HFFc6 (cell line): Measurements from ENCODE around the gene TPX2. TPM values are rescaled to one million over a fixed set of nuclear protein-coding genes. Genes with fewer than 3 reads are reported as not detected.
A peak's percentile ranks its signal among the peaks of the same experiment; 100 is the strongest.

ENCODE experiments used
- DNase-seq: peaks from one replicate; pipeline ENCODE4 v3.0.0-alpha.2; 2018
- H3K27ac Mint-ChIP-seq: 2 replicates; pipeline ENCODE4 v1.8.0; 2020; ENCODE audit warnings: mild to moderate bottlenecking, mixed read lengths
- H3K27me3 Mint-ChIP-seq: 2 replicates; pipeline ENCODE4 v1.8.0; 2021; ENCODE audit warnings: mild to moderate bottlenecking, moderate library complexity, mixed read lengths; ENCODE audit not compliant: insufficient read depth
- H3K36me3 Mint-ChIP-seq: 2 replicates; pipeline ENCODE4 v1.8.0; 2021; ENCODE audit warnings: low read depth, mixed read lengths
- H3K4me1 Mint-ChIP-seq: 2 replicates; pipeline ENCODE4 v1.8.0; 2020; ENCODE audit warnings: low read depth, mixed read lengths
- H3K4me3 Mint-ChIP-seq: 2 replicates; pipeline ENCODE4 v1.8.0; 2020; ENCODE audit warnings: mild to moderate bottlenecking, moderate library complexity, mixed read lengths
- H3K9me3 Mint-ChIP-seq: 2 replicates; pipeline ENCODE4 v1.8.0; 2020; ENCODE audit warnings: mild to moderate bottlenecking, mixed read lengths
- total RNA-seq, 6 experiments: library from RNA; stranded (reverse); fragmentation: NEBNext Ultra II Directional; extraction: Animal tissue kit (Norgen Biotek cat#: 25700); gene quantifications; 2 replicates in 1 of 6; 3 replicates in 5 of 6; pipeline ENCODE4 v1.2.3, GENCODE V29; 2021
- TF ChIP-seq, protein P1 (sequence below): fragments of 200-600 bp; sonication (generic); IDR thresholded peaks from 2 replicates; pipeline ENCODE4 v1.5.0; 2021; ENCODE audit warnings: antibody characterized with exemption, mild to moderate bottlenecking

Gene TPX2
- total RNA-seq, 6 experiments from 2014 or later = 51.0 to 117 (median 107) TPM

DNA sequence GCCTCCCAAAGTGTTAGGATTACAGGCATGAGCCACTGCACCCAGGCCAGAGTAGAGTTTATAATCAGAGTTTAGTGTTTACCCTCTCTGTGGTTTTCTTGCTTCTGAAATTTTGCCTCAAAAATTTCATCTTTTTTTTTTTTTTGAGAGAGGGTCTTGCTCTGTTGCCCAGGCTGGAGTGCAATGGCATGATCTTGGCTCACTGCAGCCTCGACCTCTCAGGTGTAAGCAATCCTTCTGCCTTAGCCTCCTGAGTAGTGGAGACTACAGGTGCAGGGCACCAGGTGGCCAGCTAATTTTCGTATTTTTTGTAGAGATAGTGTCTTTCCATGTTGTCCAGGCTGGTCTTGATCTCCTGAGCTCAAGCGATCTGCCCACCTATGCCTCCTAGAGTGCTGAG is 28.7 kb downstream of the TPX2 start:
- H3K36me3 Mint-ChIP-seq = peaks cover 32% of the 10 kb centered on the region
- DNase-seq = no peak
- H3K4me1 Mint-ChIP-seq = peaks cover 35% of the 10 kb centered on the region
- peaks cover 2% of the 10 kb centered on the region; the same call in 1 of the 2 replicates for H3K27me3 Mint-ChIP-seq
- TF ChIP-seq, protein P1, sequence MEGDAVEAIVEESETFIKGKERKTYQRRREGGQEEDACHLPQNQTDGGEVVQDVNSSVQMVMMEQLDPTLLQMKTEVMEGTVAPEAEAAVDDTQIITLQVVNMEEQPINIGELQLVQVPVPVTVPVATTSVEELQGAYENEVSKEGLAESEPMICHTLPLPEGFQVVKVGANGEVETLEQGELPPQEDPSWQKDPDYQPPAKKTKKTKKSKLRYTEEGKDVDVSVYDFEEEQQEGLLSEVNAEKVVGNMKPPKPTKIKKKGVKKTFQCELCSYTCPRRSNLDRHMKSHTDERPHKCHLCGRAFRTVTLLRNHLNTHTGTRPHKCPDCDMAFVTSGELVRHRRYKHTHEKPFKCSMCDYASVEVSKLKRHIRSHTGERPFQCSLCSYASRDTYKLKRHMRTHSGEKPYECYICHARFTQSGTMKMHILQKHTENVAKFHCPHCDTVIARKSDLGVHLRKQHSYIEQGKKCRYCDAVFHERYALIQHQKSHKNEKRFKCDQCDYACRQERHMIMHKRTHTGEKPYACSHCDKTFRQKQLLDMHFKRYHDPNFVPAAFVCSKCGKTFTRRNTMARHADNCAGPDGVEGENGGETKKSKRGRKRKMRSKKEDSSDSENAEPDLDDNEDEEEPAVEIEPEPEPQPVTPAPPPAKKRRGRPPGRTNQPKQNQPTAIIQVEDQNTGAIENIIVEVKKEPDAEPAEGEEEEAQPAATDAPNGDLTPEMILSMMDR = no peak
- no peaks in the 10 kb centered on the region for H3K9me3 Mint-ChIP-seq
- no peak overlapping the region for H3K27ac Mint-ChIP-seq
- no peak overlapping the region for H3K4me3 Mint-ChIP-seq

DNA sequence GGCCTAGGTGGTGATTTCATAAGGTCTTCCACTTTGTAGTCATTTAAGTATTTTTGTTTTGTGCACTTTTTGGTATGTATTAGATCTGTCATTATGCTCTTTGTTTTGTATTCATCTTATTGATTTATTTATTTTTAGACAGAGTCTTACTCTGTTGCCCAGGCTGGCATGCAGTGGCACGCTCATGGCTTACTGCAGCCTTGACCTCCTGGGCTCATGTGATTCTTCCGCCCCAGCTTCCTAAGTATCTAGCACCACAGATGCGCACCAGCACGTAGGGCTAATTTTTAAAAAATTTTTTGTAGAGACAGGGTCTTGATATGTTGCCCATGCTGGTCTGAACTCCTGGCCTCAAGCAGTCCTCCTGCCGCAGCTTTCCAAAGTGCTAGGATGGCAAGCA is 30.6 kb downstream of the TPX2 start:
- Mint-ChIP-seq H3K9me3 (no peaks in the 10 kb centered on the region), H3K4me1 (peaks cover 29% of the 10 kb centered on the region), H3K27me3 (peaks cover 2% of the 10 kb centered on the region; the same call in 1 of the 2 replicates), H3K4me3 (peak overlapping the region; percentile 55), H3K36me3 (peaks cover 29% of the 10 kb centered on the region), H3K27ac (peak overlapping the region; percentile 77)
- no peak for DNase-seq
- TF ChIP-seq, protein P1 = no peak

DNA sequence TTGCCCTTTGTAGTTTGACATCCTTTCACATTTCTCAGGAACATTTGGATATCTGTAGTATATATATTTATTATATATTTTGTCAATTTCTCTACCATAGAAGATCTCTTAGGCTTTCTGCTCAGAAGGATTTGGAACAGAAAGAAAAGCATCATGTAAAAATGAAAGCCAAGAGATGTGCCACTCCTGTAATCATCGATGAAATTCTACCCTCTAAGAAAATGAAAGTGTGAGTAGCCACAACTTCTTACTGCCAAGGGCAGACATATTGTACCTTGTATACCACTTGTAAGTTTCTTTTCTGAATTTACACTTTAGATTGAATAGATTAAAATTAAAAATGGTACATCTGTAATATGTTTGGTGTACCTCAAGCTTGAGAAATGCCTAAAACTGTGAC is 31.2 kb downstream of the TPX2 start:
- Mint-ChIP-seq H3K27ac (peak overlapping the region; percentile 77), H3K4me1 (peaks cover 23% of the 10 kb centered on the region), H3K9me3 (no peaks in the 10 kb centered on the region), H3K27me3 (no peaks in the 10 kb centered on the region), H3K4me3 (peak overlapping the region; percentile 55), H3K36me3 (peaks cover 28% of the 10 kb centered on the region)
- no peak for DNase-seq
- TF ChIP-seq, protein P1 = no peak

DNA sequence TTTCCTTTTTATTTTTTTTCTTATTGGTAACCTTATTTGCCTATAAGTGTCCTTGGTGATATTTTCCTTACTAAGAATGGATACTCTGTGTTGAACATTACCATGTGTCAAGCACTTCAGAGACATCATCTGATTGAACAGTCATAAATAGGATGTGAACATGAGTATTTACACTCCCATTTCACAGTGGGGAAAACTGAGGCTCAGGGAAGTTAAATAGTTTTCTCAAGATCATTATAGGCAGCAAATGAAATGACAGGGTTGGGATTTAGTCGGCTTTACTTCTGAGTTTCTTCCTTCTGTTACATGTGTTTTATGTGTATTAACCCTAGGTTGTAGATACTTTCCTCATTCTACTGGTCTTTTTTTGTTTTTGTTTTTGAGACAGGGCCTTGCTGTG is 35.3 kb downstream of the TPX2 start:
- Mint-ChIP-seq H3K9me3 (no peaks in the 10 kb centered on the region), H3K4me1 (peaks cover 15% of the 10 kb centered on the region), H3K4me3 (no peak overlapping the region), H3K27ac (no peak overlapping the region; the same call in 1 of the 2 replicates), H3K27me3 (no peaks in the 10 kb centered on the region; the same call in 1 of the 2 replicates), H3K36me3 (peaks cover 42% of the 10 kb centered on the region)
- TF ChIP-seq, protein P1 = no peak
- DNase-seq = no peak

DNA sequence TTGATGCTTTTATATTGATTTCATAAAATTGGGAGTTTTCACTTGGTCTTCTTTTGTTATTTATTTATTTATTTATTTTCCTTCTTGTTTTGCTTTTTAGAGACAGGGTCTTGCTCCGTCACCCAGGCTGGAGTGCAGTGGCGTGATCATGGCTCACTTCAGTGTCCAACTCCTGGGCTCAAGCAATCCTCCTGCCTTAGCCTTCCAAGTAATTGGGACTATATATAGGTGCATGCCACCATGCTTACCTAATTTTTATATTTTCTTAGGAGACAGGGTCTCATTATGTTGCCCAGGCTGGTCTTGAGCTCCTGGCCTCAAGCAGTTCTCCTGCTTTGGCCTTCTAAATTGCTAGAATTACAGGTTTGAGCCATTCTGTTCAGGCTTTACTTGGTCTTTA is 41.7 kb downstream of the TPX2 start:
- no peaks in the 10 kb centered on the region for H3K9me3 Mint-ChIP-seq
- H3K27me3 Mint-ChIP-seq = no peaks in the 10 kb centered on the region; the same call in 1 of the 2 replicates
- H3K4me3 Mint-ChIP-seq = no peak overlapping the region
- no peak overlapping the region for H3K27ac Mint-ChIP-seq
- TF ChIP-seq, protein P1 = no peak
- H3K36me3 Mint-ChIP-seq = peaks cover 39% of the 10 kb centered on the region
- peaks cover 11% of the 10 kb centered on the region for H3K4me1 Mint-ChIP-seq
- no peak for DNase-seq

DNA sequence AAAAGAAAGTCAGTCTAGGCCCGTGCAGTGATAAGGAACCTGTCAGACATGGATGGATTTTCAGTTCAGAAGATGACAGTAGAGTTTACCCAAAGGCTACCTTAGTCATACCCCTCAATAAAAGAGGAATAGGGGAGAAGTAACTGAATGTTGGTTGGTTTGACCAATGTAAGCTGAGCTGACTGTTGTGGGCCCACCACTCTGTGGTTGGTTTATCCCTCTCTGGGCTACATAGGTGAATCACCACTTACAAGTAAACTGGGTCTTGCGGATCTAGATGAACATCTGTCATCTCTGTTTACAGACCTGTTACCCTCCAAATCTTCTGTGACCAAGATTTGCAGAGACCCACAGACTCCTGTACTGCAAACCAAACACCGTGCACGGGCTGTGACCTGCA is 42.9 kb downstream of the TPX2 start:
- Mint-ChIP-seq H3K27me3 (no peaks in the 10 kb centered on the region), H3K27ac (no peak overlapping the region), H3K4me1 (peaks cover 11% of the 10 kb centered on the region), H3K9me3 (no peaks in the 10 kb centered on the region), H3K36me3 (peaks cover 45% of the 10 kb centered on the region), H3K4me3 (no peak overlapping the region)
- TF ChIP-seq, protein P1 = no peak
- no peak for DNase-seq
